GM13977 (cell line): Measurements from ENCODE around the gene COL15A1.

Source experiments
- DNase-seq: peaks from one replicate; pipeline ENCODE4 v3.0.0; 2012; ENCODE audit warnings: low spot score
- CTCF ChIP-seq: IDR thresholded peaks from 2 replicates; pipeline ENCODE4 v1.5.1; 2012; ENCODE audit warnings: mild to moderate bottlenecking, control low read depth; ENCODE audit not compliant: insufficient read depth; ENCODE audit errors: extremely low read depth, missing control alignments
- in situ Hi-C: fragments of 300-500 bp; cut with MboI; formaldehyde crosslinking; loops from one replicate; pipeline ENCODE4 v1.12.0; 2022; ENCODE audit warnings: low sequenced_read_pairs, low pct_unique_long_range_greater_than_20kb, mixed read lengths, inconsistent platforms; ENCODE audit not compliant: unreplicated experiment

COL15A1 gene

GRCh38 chr9:99069546-99069945, 125.8 kb downstream of the COL15A1 start:
- DNase-seq = no peak
- in situ Hi-C loops = no loop called here
- TF ChIP-seq CTCF = no peak

DNA sequence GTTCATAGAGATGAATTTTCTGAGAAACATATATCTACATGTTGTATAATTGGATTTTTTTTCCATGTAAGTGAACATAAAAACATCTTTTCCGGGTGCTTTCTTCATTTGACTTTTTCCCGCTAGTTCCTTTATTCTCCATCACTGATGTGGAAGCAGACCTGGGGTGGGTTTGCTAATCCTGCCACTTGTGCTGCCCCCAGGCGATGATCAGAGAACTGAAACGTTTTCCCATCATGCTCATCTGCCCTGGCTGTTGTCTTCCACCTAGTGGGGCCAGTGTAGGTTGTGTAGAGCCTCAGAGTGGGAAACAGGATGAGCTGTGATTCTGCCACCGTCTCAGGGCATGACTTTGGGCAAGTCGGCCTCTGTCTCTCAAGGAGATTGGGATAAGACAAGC, 127.0 kb downstream of the COL15A1 start:
- no peak for TF ChIP-seq CTCF
- in situ Hi-C loops = no loop called here
- no peak for DNase-seq

- no peak for DNase-seq
- no peak for TF ChIP-seq CTCF
- in situ Hi-C loops = no loop called here
Observed at GRCh38 chr9:99071313-99072039, 127.8 kb downstream of the COL15A1 start.

DNA sequence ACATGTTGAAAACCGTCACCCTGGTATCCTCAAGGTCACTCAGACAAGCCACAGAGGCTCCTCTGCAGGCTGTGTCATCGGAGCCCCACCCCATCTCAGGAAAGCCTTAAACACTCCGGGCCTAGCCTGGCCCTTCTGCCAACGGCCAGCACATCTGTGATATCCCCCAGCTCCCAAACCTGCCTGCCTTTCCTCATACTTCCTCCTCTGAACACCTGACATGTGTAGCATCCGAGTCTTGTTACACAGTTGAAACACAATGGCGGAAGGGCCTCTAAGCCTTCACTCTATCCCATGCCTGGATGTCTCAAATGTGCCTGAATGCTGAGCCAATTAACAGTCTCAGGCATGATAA, 128.3 kb downstream of the COL15A1 start:
- TF ChIP-seq CTCF = no peak
- no peak for DNase-seq
- in situ Hi-C loops = no loop called here

- DNase-seq = no peak
- no peak for TF ChIP-seq CTCF
- in situ Hi-C loops = no loop called here
Observed at GRCh38 chr9:99073347-99073746, 129.6 kb downstream of the COL15A1 start.

- in situ Hi-C loops = no loop called here
- TF ChIP-seq CTCF = no peak
Observed at GRCh38 chr9:99073985-99074901, 130.5 kb downstream of the COL15A1 start.

More at GRCh38 chr9:99073985-99074901, 130.5 kb downstream of the COL15A1 start:
- DNase-seq = no peak
